ENCODE measurements around the gene HAND2. TPM values are rescaled to one million over a fixed set of nuclear protein-coding genes. Genes with fewer than 3 reads are reported as not detected.

Gene HAND2
- total RNA-seq, 1 donor from 2014 or later, result not detected

DNA sequence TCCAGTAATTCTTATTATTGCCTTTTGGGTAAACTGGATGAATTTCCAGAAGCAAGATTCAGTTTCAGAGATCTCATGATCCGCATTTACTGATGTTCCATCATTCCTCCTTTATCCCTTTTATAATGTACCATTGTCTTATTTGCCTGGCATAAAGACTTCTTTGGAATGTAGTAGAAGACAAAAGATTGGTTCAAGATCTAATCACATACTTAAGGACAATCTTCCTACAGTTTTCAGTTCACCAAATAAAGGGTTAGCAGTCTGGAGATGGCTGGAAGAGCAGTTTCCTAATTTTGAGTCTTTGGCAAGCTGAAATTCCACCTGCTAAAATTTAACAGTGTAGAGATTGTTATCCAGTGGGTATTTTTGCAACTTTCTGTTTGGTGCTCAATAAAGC lies 30.9 kb upstream of the HAND2 start:
- Mint-ChIP-seq H3K9me3 (no peaks in the 10 kb centered on the region), H3K4me3 (no peak overlapping the region), H3K27me3 (peaks cover 2% of the 10 kb centered on the region), H3K4me1 (no peaks in the 10 kb centered on the region), H3K36me3 (ENCODE audit: low read depth) (no peaks in the 10 kb centered on the region), H3K27ac (no peak overlapping the region)
- TF ChIP-seq, protein P1, sequence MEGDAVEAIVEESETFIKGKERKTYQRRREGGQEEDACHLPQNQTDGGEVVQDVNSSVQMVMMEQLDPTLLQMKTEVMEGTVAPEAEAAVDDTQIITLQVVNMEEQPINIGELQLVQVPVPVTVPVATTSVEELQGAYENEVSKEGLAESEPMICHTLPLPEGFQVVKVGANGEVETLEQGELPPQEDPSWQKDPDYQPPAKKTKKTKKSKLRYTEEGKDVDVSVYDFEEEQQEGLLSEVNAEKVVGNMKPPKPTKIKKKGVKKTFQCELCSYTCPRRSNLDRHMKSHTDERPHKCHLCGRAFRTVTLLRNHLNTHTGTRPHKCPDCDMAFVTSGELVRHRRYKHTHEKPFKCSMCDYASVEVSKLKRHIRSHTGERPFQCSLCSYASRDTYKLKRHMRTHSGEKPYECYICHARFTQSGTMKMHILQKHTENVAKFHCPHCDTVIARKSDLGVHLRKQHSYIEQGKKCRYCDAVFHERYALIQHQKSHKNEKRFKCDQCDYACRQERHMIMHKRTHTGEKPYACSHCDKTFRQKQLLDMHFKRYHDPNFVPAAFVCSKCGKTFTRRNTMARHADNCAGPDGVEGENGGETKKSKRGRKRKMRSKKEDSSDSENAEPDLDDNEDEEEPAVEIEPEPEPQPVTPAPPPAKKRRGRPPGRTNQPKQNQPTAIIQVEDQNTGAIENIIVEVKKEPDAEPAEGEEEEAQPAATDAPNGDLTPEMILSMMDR (IDR thresholded peaks at IDR 0.05), result no peak
- intact Hi-C loops (cut with micrococcal nuclease), result no loop called here
- ATAC-seq (ENCODE audit: low read depth) (no peak), DNase-seq (no peak)
- ChIA-PET POLR2A (no interaction called here), CTCF (no interaction called here)

DNA sequence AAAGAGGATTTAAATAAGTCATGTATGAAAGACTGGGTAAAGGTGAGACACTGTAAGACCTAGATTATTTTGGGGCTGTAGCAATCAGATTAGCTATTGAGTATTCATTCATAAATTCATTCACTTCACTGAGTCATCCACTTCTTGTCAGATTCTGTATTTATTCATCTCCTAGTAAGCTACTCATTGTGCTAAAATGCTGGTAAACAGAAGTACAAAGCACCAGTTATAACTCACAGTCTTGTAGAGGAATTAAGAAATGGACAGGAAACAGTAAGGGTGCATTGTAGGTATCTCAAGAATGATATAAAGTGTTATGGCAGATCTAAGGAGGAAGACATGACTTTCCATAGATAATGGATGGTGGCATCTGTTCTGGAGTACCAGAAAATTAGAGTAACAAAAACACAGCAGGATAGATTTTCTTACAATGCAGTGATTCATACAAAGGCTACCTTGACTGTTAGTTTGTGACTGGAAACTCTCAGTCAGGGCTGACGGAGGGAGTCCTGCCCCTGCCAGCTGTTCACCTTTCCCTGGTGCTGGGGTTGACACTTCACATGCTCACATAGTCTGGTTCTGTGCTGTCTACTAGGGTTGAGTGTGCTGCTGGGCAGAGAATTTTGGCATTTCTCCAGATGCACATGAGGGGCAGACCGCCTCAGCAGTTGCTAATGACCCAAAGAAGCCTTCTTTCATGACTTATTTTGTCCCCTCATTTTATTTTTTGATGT lies 26.5 kb upstream of the HAND2 start:
- Mint-ChIP-seq H3K4me1 (no peaks in the 10 kb centered on the region), H3K9me3 (peaks cover 3% of the 10 kb centered on the region), H3K27ac (no peak overlapping the region), H3K27me3 (peaks cover 8% of the 10 kb centered on the region), H3K4me3 (no peak overlapping the region), H3K36me3 (ENCODE audit: low read depth) (no peaks in the 10 kb centered on the region)
- intact Hi-C loops (cut with micrococcal nuclease), result no loop called here
- ATAC-seq (ENCODE audit: low read depth) (no peak), DNase-seq (no peak)
- ChIA-PET CTCF (no interaction called here), POLR2A (no interaction called here)
- TF ChIP-seq, protein P1 (IDR thresholded peaks at IDR 0.05), result no peak

GRCh38 chr4:173547889-173548288 lies 17.9 kb upstream of the HAND2 start:
- Mint-ChIP-seq H3K4me3 (no peak overlapping the region), H3K36me3 (ENCODE audit: low read depth) (no peaks in the 10 kb centered on the region), H3K27me3 (peaks cover 32% of the 10 kb centered on the region), H3K9me3 (no peaks in the 10 kb centered on the region), H3K27ac (no peak overlapping the region), H3K4me1 (no peaks in the 10 kb centered on the region)
- DNase-seq (no peak), ATAC-seq (ENCODE audit: low read depth) (no peak)
- ChIA-PET CTCF (no interaction called here), POLR2A (no interaction called here)
- TF ChIP-seq, protein P1 (IDR thresholded peaks at IDR 0.05), result no peak
- intact Hi-C loops (cut with micrococcal nuclease), result no loop called here

GRCh38 chr4:173546776-173547175 lies 16.7 kb upstream of the HAND2 start:
- POLR2A ChIA-PET, result no interaction called here
- peaks cover 29% of the 10 kb centered on the region for H3K27me3 Mint-ChIP-seq

DNA sequence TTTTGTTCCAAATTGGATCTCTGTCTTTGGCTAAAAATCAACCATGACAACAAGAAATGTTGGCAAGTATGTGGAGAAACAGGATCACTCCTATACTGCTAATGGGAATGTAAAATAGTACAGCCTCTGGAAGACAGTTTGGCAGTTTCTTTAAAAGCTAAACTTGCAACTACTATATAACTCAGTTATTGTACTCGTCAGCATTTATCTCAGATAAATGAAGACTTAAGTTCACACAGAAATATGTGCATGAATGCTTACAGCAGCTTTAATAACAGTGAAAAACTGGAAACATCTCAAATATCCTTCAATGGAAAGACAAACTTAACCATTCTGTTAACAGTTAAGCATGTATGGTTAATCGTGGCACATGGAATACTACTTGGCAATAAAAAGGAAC lies 15.4 kb upstream of the HAND2 start:
- H3K27ac Mint-ChIP-seq, result no peak overlapping the region
- H3K36me3 Mint-ChIP-seq (ENCODE audit: low read depth), result no peaks in the 10 kb centered on the region
- ATAC-seq (ENCODE audit: low read depth) (no peak), DNase-seq (no peak)
- no peak overlapping the region for H3K4me3 Mint-ChIP-seq
- POLR2A ChIA-PET, result no interaction called here
- TF ChIP-seq, protein P1 (IDR thresholded peaks at IDR 0.05), result no peak
- intact Hi-C loops (cut with micrococcal nuclease), result no loop called here
- no peaks in the 10 kb centered on the region for H3K4me1 Mint-ChIP-seq
- H3K9me3 Mint-ChIP-seq, result no peaks in the 10 kb centered on the region
- CTCF ChIA-PET, result no interaction called here
- peaks cover 32% of the 10 kb centered on the region for H3K27me3 Mint-ChIP-seq

More at GRCh38 chr4:173546776-173547175, 16.7 kb upstream of the HAND2 start:
- CTCF ChIA-PET, result no interaction called here
- Mint-ChIP-seq H3K27ac (no peak overlapping the region), H3K36me3 (ENCODE audit: low read depth) (no peaks in the 10 kb centered on the region), H3K4me3 (no peak overlapping the region), H3K4me1 (no peaks in the 10 kb centered on the region), H3K9me3 (no peaks in the 10 kb centered on the region)
- TF ChIP-seq, protein P1 (IDR thresholded peaks at IDR 0.05), result no peak
- ATAC-seq (ENCODE audit: low read depth) (no peak), DNase-seq (no peak)
- intact Hi-C loops (cut with micrococcal nuclease), result no loop called here

Measured in activated B cell treated with CpG ODN at 0.5 μM for 24 hours (primary cell).